SJCRH30 (cell line): Measurements from ENCODE around the gene CDC42EP5. TPM values are rescaled to one million over a fixed set of nuclear protein-coding genes. Genes with fewer than 3 reads are reported as not detected.

ENCODE experiments used
- DNase-seq, 2 experiments: peaks; one replicate each; pipeline ENCODE4 v3.0.0-alpha.2; 2015 to 2020
- H3K27ac ChIP-seq: fragments of 250-450 bp; sonication (Bioruptor Pico); 2 replicates; pipeline ENCODE4 v1.5.1; 2020; ENCODE audit warnings: mild to moderate bottlenecking, moderate library complexity
- H3K27me3 ChIP-seq: fragments of 250-450 bp; sonication (Bioruptor Pico); 2 replicates; pipeline ENCODE4 v1.5.1; 2020; ENCODE audit warnings: mild to moderate bottlenecking, moderate library complexity
- H3K36me3 ChIP-seq: fragments of 250-450 bp; sonication (Bioruptor Pico); 2 replicates; pipeline ENCODE4 v1.5.1; 2020; ENCODE audit warnings: mild to moderate bottlenecking, moderate library complexity
- H3K4me1 ChIP-seq: fragments of 250-450 bp; sonication (Bioruptor Pico); 2 replicates; pipeline ENCODE4 v1.5.1; 2020; ENCODE audit warnings: mild to moderate bottlenecking, moderate library complexity
- H3K4me3 ChIP-seq: fragments of 250-450 bp; sonication (Bioruptor Pico); 2 replicates; pipeline ENCODE4 v1.5.1; 2020; ENCODE audit warnings: mild to moderate bottlenecking, moderate library complexity
- H3K9me3 ChIP-seq: fragments of 250-450 bp; sonication (Bioruptor Pico); replicated peaks from 2 replicates; pipeline ENCODE4 v1.5.1; 2020; ENCODE audit warnings: mild to moderate bottlenecking, moderate library complexity
- total RNA-seq: library from RNA; depleted of rRNA; stranded (reverse); fragments of >200 nt; shearing (Covaris generic); gene quantifications from 2 replicates; pipeline ENCODE4 v1.2.3, GENCODE V29; 2014

Gene CDC42EP5
- total RNA-seq, 1 experiment from 2014 or later: 1.2 TPM

DNA sequence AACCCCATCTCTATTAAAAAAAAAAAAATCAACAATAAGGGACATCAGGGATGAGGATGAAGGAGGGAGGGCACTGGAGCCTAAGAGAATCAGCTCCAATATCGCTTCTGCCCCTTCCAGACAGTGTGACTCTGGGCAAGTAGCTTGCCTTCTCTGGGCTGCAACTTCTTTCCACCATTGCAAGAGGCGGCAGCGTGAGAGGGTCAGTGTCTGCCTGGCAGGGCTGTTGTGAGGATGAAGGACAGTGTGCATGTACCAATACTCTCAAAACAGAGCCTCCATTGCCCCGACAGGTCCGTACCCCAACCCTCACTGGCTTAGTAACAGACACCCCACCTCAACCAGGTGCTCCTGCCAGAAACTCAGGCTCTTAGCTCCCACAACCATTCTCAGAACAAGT is 39.4 kb downstream of the CDC42EP5 start:
- no peak for DNase-seq
- no peaks in the 10 kb centered on the region for H3K36me3 ChIP-seq
- H3K27ac ChIP-seq: no peak overlapping the region
- H3K4me1 ChIP-seq: no peaks in the 10 kb centered on the region
- H3K27me3 ChIP-seq: peaks cover 7% of the 10 kb centered on the region; the same call in 1 of the 2 replicates
- no peak overlapping the region for H3K4me3 ChIP-seq
- no peaks in the 10 kb centered on the region for H3K9me3 ChIP-seq

DNA sequence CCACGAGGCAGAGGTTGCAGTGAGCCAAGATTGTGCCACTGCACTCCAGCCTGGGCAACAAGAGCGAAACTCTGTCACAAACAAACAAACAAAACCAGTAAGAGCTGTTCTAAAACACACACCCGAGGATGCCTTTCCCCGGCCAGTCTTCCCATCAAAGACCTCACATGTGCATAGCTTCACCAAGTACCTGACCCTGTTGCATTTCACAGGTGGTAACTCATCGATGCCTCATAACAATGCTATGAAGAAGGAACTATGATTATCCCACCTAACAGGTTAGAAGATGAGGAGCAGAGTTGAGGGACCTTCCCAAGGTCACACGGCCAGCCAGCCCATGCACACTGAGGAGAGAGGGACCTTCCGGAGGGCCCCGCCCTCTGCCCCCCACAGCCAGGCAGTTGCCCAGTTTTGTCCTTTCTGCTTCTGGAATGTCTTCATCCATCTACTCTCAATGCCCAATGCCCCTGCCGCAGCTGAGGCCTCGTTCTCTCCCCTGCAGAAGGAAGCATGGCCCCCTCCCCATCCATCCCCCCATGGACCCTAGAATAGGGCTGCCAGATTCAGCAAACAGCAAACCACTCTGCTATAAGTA is 40.9 kb downstream of the CDC42EP5 start:
- H3K27me3 ChIP-seq: peaks cover 7% of the 10 kb centered on the region; the same call in 1 of the 2 replicates
- no peak for DNase-seq

DNA sequence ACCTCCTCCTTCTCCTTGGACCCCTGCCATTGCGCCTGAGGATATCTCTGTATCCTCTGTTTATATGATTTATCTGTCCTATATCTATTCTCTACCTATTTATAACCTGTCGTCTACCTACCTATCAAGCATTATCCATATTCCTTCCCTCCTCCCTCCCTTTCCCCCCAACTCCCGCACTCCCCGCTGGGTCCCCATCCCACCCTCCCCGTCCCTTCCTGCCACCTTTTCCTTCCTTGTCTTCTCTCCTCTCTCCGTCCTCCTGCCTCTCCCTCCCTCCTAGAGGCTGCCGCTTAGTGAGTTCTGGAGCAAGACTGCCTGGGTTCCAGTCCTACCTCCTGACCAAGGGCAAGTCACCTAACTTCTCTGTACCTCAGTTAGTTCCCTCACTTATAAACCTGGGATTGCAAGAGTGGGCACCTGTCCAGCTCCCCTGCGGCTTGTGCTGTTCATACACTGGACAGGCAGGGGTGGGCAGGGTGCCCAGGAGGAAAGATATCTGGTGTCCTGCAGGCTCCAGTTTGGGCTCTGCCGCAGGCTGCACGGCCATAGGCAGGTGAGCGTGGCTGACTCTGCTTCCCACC is 41.7 kb downstream of the CDC42EP5 start:
- no peaks in the 10 kb centered on the region for H3K4me1 ChIP-seq
- peak in 1 of 2 experiments; percentile 28 for DNase-seq

More for the DNA sequence above, 40.9 kb downstream of the CDC42EP5 start:
- H3K4me3 ChIP-seq: no peak overlapping the region
- no peak overlapping the region for H3K27ac ChIP-seq
- no peaks in the 10 kb centered on the region for H3K4me1 ChIP-seq
- H3K36me3 ChIP-seq: no peaks in the 10 kb centered on the region
- H3K9me3 ChIP-seq: no peaks in the 10 kb centered on the region

DNA sequence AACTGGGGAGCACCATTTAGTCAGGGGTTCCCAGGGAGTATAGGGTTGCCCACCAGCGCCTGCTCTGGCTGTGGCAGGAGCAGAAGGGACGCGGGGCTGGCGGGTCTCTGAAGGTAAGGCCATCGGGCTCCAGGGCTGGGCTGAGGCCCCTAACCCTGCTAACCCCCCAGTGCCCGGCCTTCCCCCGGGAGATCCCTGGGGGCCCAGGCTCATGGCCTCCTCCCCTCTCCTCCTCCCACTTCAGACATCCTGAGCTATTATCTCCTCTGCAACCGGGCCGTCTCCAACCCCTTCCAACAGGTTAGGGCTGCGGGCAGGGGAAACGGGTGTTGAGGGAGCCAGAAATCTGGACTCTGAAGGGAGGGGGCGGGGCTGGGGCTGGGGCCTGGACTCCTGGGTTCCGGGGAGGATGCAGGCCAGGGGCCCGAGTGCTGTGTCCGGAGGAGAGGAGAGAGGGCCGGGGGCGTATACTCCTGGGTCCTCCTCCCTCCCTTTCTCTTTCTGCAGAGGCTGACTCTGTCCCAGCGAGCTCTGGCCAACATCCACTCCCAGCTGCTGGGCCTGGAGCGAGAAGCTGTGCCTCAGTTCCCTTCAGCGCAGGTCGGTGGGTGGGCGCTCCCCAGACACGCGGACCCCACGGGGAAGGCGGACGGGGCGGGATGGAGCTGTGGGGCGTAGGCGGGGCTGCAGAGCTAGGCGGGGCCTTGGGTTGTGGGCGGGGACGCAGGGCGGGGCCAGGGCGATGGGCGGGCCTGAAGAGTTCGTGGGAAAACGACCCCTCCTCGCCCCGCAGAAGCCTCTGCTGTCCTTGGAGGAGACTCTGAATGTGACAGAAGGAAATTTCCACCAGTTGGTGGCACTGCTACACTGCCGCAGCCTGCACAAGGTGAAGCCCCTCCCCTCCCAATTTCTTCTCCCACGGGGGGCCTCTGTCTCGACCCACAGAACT is 42.5 kb downstream of the CDC42EP5 start:
- Histone ChIP-seq H3K27me3 (peaks cover 7% of the 10 kb centered on the region; the same call in 1 of the 2 replicates), H3K9me3 (no peaks in the 10 kb centered on the region), H3K36me3 (no peaks in the 10 kb centered on the region), H3K4me3 (no peak overlapping the region), H3K4me1 (no peaks in the 10 kb centered on the region), H3K27ac (no peak overlapping the region)
- peak; percentile 37 to 52 for DNase-seq

More for the DNA sequence above, 41.7 kb downstream of the CDC42EP5 start:
- no peaks in the 10 kb centered on the region for H3K9me3 ChIP-seq
- peaks cover 7% of the 10 kb centered on the region; the same call in 1 of the 2 replicates for H3K27me3 ChIP-seq
- no peaks in the 10 kb centered on the region for H3K36me3 ChIP-seq
- H3K4me3 ChIP-seq: no peak overlapping the region
- no peak overlapping the region for H3K27ac ChIP-seq

DNA sequence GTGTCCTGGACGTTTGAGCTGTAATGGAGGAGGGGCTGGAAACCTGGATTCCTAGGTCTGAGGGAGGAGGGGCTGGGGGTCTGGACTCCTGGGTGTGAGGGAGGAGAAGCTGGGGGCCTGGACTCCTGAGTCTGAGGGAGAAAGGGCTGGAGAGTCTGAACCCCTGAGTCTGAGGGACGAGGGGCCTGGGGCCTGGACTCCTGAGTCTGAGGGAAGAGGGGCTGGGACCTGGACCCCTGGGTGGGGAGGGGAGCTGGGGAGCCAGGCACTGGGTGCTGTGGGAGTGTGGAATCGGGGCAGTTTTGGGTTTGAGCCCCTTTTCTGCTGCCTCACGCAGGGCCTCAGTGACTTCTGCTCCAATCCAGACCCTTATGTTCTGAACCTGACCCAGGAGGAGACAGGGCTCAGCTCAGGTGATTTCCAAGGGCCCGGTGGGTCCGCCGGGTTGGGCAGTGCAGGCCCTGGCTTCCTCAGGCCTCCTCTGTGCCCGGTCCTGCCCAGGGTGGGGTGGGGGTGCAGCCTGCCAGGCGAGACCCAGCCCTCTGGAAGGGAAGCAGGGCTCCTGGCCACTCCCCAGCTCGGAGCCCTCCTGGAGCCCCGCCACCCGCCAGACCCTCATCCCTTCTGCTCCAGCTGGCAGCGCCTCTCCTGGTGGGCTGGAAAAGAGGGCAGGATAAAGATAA is 43.4 kb downstream of the CDC42EP5 start:
- H3K9me3 ChIP-seq: no peaks in the 10 kb centered on the region
- H3K36me3 ChIP-seq: no peaks in the 10 kb centered on the region
- peaks cover 7% of the 10 kb centered on the region; the same call in 1 of the 2 replicates for H3K27me3 ChIP-seq
- H3K4me1 ChIP-seq: no peaks in the 10 kb centered on the region
- H3K27ac ChIP-seq: no peak overlapping the region
- no peak overlapping the region for H3K4me3 ChIP-seq
- DNase-seq: no peak

DNA sequence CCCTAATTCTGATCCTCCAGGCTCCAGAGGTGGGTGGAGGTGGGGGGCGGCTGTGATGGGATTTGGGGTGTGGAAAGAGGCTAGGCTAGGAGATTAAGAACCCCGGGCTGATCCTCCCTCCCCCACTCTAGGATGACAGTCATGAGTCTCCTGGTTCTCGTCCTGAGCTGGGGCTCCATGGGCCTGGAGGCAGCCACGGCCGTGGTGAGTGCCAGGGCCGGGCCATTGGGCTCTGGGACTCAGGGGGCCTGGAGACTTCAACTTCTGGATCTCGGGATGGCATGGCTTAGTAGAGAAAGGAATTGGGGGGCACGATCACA is 44.0 kb downstream of the CDC42EP5 start:
- H3K27me3 ChIP-seq: peaks cover 7% of the 10 kb centered on the region; the same call in 1 of the 2 replicates

DNA sequence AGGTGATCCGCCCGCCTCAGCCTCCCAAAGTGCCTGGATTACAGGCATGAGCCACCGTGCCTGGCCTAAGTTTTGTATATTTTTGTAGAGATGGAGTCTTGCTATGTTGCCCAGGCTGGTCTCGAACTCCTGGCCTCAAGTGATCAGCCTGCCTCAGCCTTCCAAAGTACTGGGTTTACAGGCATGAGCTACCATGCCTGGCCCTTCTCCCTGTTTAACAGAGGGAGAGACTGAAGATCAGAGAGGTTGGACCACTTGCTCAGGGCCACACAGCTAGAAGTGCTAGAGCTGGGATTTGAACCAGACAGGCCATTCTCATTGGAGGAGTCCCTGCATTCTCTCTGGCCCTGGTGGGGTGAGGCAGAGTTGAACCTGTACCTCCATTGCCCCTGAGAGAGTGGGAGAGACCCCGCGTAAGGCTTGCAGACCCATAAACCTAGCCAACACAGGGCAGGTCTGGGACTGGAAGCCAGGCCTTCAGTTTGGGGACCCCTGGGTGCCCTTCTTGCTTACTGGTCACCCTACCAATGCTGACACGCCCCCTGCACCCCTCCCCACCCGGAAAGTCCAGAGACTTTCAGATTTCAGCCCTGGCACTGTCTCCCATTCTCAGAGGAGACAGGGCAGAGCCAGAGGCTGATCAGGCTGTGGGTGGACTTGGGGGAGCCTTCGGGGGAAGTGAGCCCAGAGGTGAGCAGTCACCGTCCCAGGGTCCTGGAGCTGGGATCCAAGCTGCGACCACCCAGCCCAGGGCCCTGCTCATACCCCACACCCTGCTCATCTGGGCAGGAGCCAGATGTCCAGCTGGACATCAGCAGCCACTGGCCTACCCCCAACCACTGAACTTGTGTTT is 44.5 kb downstream of the CDC42EP5 start:
- no peaks in the 10 kb centered on the region for H3K4me1 ChIP-seq
- H3K27me3 ChIP-seq: peaks cover 7% of the 10 kb centered on the region; the same call in 1 of the 2 replicates
- H3K36me3 ChIP-seq: no peaks in the 10 kb centered on the region
- DNase-seq: no peak
- H3K4me3 ChIP-seq: no peak overlapping the region
- H3K27ac ChIP-seq: no peak overlapping the region
- H3K9me3 ChIP-seq: no peaks in the 10 kb centered on the region

More for the DNA sequence above, 44.0 kb downstream of the CDC42EP5 start:
- Histone ChIP-seq H3K4me1 (no peaks in the 10 kb centered on the region), H3K4me3 (no peak overlapping the region), H3K27ac (no peak overlapping the region), H3K36me3 (no peaks in the 10 kb centered on the region), H3K9me3 (no peaks in the 10 kb centered on the region)
- no peak for DNase-seq

DNA sequence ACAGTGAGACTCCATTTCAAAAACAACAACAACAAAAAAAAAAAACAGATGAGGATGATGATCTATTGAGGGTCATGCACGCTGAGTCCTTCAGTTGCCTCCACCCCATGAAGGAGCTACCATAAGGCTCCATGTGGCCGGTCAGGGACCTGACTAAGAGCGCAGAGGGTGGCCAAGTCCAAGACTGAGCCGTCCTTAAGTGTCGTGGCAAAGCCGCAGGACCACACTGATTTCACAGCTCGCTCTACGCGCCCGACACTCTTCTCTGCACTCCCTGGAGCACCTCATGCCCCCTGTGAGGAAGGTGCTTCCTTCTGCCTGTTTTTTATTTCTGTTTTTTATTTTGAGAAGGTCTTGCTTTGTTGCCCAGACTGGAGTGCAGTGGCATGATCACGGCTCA is 45.5 kb downstream of the CDC42EP5 start:
- H3K27ac ChIP-seq: no peak overlapping the region
- peaks cover 7% of the 10 kb centered on the region; the same call in 1 of the 2 replicates for H3K27me3 ChIP-seq
- no peaks in the 10 kb centered on the region for H3K9me3 ChIP-seq
- H3K4me3 ChIP-seq: no peak overlapping the region
- no peak for DNase-seq
- H3K36me3 ChIP-seq: no peaks in the 10 kb centered on the region
- H3K4me1 ChIP-seq: no peaks in the 10 kb centered on the region

DNA sequence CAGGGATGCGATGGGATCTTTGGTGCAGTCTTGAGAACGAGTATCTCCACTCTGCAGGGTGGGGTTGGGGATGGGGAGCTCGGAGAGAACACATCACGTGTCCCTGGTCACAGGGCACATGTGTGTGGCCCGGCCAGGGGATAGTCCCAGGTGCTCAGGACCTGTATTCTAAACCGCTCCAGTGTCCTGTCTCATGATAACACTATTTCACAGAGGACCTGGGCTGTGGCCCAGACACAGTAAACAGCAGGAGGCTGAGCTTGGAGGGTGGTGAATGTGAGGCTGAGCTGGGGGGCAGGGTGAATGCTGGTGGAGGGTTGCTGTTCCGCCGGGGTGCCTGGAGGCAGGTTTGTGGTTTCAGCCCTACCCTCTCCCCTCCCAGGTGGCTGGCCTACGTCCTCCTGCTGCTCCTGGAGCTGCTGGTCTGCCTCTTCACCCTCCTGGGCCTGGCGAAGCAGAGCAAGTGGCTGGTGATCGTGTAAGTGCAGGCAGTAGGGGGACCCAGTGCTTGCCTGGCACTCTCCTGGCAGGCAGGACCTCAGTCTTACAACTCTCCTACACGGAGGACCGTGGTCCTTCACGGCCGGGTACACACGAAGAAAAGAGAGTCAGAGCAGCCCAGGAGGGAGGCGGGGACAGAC is 46.7 kb downstream of the CDC42EP5 start:
- Histone ChIP-seq H3K9me3 (no peaks in the 10 kb centered on the region), H3K4me3 (no peak overlapping the region), H3K27me3 (peaks cover 18% of the 10 kb centered on the region; the same call in 1 of the 2 replicates), H3K36me3 (no peaks in the 10 kb centered on the region), H3K4me1 (no peaks in the 10 kb centered on the region), H3K27ac (no peak overlapping the region)
- DNase-seq: no peak

DNA sequence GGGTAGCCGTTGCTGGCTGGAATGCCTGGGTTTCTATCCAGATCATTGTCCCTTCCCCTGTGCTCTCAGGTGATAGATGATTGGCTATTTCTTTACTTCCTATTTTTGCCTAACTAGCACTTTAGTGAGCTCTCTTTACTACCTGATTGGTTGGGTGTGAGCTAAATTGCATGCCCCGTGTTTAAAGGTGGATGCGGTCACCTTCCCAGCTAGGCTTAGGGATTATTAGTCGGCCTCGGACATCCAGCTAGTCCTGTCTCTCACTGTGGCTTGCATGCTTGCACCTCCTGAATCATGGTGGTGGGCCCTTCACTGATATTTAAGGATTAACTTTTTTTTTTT is 47.7 kb downstream of the CDC42EP5 start:
- no peaks in the 10 kb centered on the region for H3K4me1 ChIP-seq
- H3K36me3 ChIP-seq: no peaks in the 10 kb centered on the region
- H3K27me3 ChIP-seq: peaks cover 25% of the 10 kb centered on the region; the same call in 1 of the 2 replicates
- no peak for DNase-seq
- H3K27ac ChIP-seq: no peak overlapping the region
- no peak overlapping the region for H3K4me3 ChIP-seq
- no peaks in the 10 kb centered on the region for H3K9me3 ChIP-seq

DNA sequence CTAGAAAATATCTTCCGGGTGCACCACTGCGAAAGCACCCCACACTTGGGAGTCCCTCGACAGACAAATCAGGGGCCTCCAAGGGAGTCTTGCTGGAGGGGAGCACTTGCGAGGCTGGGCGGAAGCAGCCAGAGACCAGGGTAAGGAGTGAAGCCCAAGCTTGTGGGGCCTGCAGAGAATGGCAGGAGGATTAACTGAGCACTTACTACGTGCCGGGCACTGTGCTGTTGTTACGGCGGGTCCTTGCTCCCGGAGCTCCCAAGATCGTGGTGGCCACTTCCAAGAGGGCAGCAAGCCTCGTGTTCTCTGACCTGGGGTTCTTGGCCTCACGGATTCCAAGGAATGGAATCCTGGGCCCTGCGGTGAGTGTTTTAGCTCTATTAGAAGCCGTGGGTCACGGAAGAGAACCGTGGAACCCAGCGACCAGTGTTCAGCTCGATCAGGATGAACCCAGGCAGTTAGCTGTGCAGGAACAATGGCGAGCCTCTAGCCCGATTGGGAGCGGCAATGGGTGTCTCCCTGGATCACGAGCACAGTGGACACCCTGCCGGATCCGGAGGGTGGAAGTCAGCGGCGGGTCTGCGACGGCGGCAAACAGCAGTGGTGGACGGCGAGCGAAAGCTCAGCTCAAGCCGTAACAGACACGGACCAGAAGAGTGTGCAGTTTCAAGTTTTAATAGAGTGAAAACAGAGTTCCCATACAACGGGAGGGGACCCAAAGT is 48.3 kb downstream of the CDC42EP5 start:
- H3K27ac ChIP-seq: no peak overlapping the region
- H3K4me3 ChIP-seq: no peak overlapping the region
- peaks cover 25% of the 10 kb centered on the region for H3K27me3 ChIP-seq
- no peaks in the 10 kb centered on the region for H3K4me1 ChIP-seq
- no peaks in the 10 kb centered on the region for H3K9me3 ChIP-seq
- H3K36me3 ChIP-seq: no peaks in the 10 kb centered on the region
- DNase-seq: no peak

DNA sequence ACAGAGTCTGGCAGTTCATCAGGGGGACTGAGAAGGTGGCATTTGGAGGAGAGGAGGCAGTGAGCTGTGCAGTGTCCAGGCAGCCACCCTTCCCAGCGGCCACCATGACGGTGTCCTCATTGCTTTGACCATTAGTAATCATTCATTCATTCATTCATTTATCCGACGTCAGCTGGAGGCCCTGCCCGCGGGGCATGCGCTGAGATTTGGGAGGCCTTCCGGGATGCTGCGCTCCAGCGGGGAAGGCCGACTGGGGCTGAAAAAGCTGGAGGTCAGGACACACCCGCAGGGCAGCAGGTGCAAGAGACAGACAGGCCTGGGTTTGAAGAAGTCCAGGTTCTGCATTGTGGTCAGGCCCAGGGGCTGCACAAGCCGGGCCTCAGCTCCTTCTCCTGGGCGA is 48.9 kb downstream of the CDC42EP5 start:
- DNase-seq: no peak
- Histone ChIP-seq H3K4me3 (no peak overlapping the region), H3K4me1 (no peaks in the 10 kb centered on the region), H3K36me3 (no peaks in the 10 kb centered on the region), H3K27me3 (peaks cover 28% of the 10 kb centered on the region), H3K9me3 (no peaks in the 10 kb centered on the region), H3K27ac (no peak overlapping the region)

DNA sequence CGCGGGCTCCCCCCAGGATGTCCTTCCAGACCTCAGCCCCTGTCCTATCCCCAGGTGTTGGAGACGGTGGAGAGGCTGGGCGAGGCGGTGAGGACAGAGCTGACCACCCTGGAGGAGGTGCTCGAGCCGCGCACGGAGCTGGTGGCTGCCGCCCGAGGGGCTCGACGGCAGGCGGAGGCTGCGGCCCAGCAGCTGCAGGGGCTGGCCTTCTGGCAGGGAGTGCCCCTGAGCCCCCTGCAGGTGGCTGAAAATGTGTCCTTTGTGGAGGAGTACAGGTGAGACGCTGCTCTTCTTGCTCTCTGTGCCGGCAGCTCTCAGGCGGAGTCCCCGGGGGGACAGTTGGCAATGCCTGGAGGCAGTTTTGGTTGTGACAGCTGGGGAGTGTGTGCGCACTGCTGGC is 51.0 kb downstream of the CDC42EP5 start:
- peaks cover 28% of the 10 kb centered on the region for H3K27me3 ChIP-seq
- DNase-seq: no peak
- H3K9me3 ChIP-seq: no peaks in the 10 kb centered on the region
- no peak overlapping the region for H3K4me3 ChIP-seq
- no peaks in the 10 kb centered on the region for H3K36me3 ChIP-seq
- H3K4me1 ChIP-seq: no peaks in the 10 kb centered on the region
- no peak overlapping the region for H3K27ac ChIP-seq
